Measurements from ENCODE around the gene RBBP7.

- TF ChIP-seq CTCF (IDR thresholded peaks at IDR 0.05), result no peak
- no peak for TF ChIP-seq POLR2A (IDR thresholded peaks at IDR 0.05)
Measured at GRCh38 chrX:16853537-16853936, 16.6 kb downstream of the RBBP7 start.

All from thyroid gland (tissue), 4 donors.